ENCODE measurements around the gene CGREF1. TPM values are rescaled to one million over a fixed set of nuclear protein-coding genes. Genes with fewer than 3 reads are reported as not detected.

CGREF1 gene
- total RNA-seq, 5 donors from 2014 or later (not counting 1 experiment from before 2014, with no cell fraction given) = 0.21 to 1.1 (median 0.34) TPM; not detected in 1

DNA sequence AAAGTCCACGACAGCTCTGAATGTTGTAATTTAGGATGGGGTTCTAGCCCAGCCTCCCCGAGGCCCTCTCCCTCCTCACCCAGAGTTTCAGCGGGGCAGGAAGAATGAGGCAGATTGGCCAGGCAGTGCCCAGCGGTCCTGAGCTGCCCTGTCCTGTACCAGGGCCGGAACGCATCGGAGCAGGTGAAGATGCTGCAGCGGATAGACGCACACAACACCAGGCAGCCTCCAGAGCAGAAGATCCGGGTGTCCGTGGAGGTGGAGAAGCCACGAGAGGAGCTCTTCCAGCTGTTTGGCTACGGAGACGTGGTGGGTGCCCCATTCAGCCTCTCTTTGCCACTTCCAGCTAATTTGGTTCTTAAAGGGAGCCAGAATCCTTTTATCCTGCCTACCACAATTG is 21.6 kb downstream of the CGREF1 start:
- no peaks in the 10 kb centered on the region for H3K9me3 Mint-ChIP-seq
- WGBS (ENCODE audit: insufficient coverage) = 93% methylated on average over 11 of the region's 14 CpGs
- H3K9me3 ChIP-seq = no peaks in the 10 kb centered on the region
- H3K27me3 Mint-ChIP-seq = no peaks in the 10 kb centered on the region
- peaks cover 0 to 3% of the 10 kb centered on the region in 2 donors for H3K36me3 ChIP-seq (ENCODE audit: control insufficient read depth in 2 of 2, extremely low read depth in 1 of 2, insufficient read depth in 1 of 2, low read length in 1 of 2)
- H3K4me1 Mint-ChIP-seq = peaks cover 12 to 22% (median 15%) of the 10 kb centered on the region in 3 donors
- no peaks in the 10 kb centered on the region for H3K36me3 Mint-ChIP-seq
- POLR2A ChIA-PET = no interaction called here
- peaks cover 2 to 9% of the 10 kb centered on the region in 2 experiments for H3K4me1 ChIP-seq (ENCODE audit: control insufficient read depth in 1 of 2, extremely low read depth in 1 of 2, insufficient read depth in 2 of 2, low read length in 2 of 2)
- CTCF ChIA-PET = interaction anchor here (0.6 to 1.3 kb wide), 6 partner anchors 8 to 1304 kb away, joined by 3 to 8 read pairs (median 4); partner anchors contain the start of gene KHK (in 1 of the 2)
- H3K4me3 Mint-ChIP-seq = no peak overlapping the region
- no peak for ATAC-seq (replicated peaks in 1 of 4)
- no peak overlapping the region for H3K27ac Mint-ChIP-seq
- DNase-seq = no peak
- H3K27ac ChIP-seq (ENCODE audit: low read length) = no peak overlapping the region
- no peak overlapping the region for H3K4me3 ChIP-seq (ENCODE audit: control insufficient read depth in 1 of 2, extremely low read depth in 1 of 2, low read length in 1 of 2)
- peaks cover 0 to 10% of the 10 kb centered on the region in 2 experiments for H3K27me3 ChIP-seq (replicated peaks in 1 of 2; ENCODE audit: control insufficient read depth in 2 of 2, extremely low read depth in 1 of 2, insufficient read depth in 2 of 2, low read length in 1 of 2)

GRCh38 chr2:27096748-27097297 is 22.1 kb downstream of the CGREF1 start:
- ATAC-seq (replicated peaks in 1 of 4) (no peak), DNase-seq (no peak)
- 100% methylated on average over 2 of the region's 3 CpGs for WGBS (ENCODE audit: insufficient coverage)
- Histone ChIP-seq H3K4me1 (ENCODE audit: control insufficient read depth in 1 of 2, extremely low read depth in 1 of 2, insufficient read depth in 2 of 2, low read length in 2 of 2) (peaks cover 2 to 9% of the 10 kb centered on the region in 2 experiments), H3K27ac (ENCODE audit: low read length) (no peak overlapping the region), H3K4me3 (ENCODE audit: control insufficient read depth in 1 of 2, extremely low read depth in 1 of 2, low read length in 1 of 2) (no peak overlapping the region), H3K36me3 (ENCODE audit: control insufficient read depth in 2 of 2, extremely low read depth in 1 of 2, insufficient read depth in 1 of 2, low read length in 1 of 2) (peaks cover 0 to 3% of the 10 kb centered on the region in 2 donors), H3K27me3 (replicated peaks in 1 of 2; ENCODE audit: control insufficient read depth in 2 of 2, extremely low read depth in 1 of 2, insufficient read depth in 2 of 2, low read length in 1 of 2) (peaks cover 0 to 6% of the 10 kb centered on the region in 2 experiments), H3K9me3 (no peaks in the 10 kb centered on the region)
- H3K36me3 Mint-ChIP-seq = peaks cover under 1% of the 10 kb centered on the region
- H3K27me3 Mint-ChIP-seq = no peaks in the 10 kb centered on the region
- no peaks in the 10 kb centered on the region for H3K9me3 Mint-ChIP-seq
- ChIA-PET CTCF (interaction anchor here (0.5 to 1.5 kb wide), 9 partner anchors 9 to 1304 kb away, joined by 3 to 8 read pairs (median 4); partner anchors contain the start of gene KHK (in 1 of the 2)), POLR2A (no interaction called here)
- H3K27ac Mint-ChIP-seq = no peak overlapping the region
- H3K4me3 Mint-ChIP-seq = peak overlapping the region in 1 of 3 donors; percentile 59
- peaks cover 12 to 23% (median 15%) of the 10 kb centered on the region in 3 donors for H3K4me1 Mint-ChIP-seq

- Histone ChIP-seq H3K27ac (ENCODE audit: low read length) (no peak overlapping the region), H3K9me3 (no peaks in the 10 kb centered on the region), H3K4me3 (ENCODE audit: control insufficient read depth in 1 of 2, extremely low read depth in 1 of 2, low read length in 1 of 2) (peak overlapping the region; percentile 23 to 46), H3K27me3 (replicated peaks in 1 of 2; ENCODE audit: control insufficient read depth in 2 of 2, extremely low read depth in 1 of 2, insufficient read depth in 2 of 2, low read length in 1 of 2) (peaks cover 0 to 6% of the 10 kb centered on the region in 2 experiments), H3K4me1 (ENCODE audit: control insufficient read depth in 1 of 2, extremely low read depth in 1 of 2, insufficient read depth in 2 of 2, low read length in 2 of 2) (peaks cover 2 to 9% of the 10 kb centered on the region in 2 experiments), H3K36me3 (ENCODE audit: control insufficient read depth in 2 of 2, extremely low read depth in 1 of 2, insufficient read depth in 1 of 2, low read length in 1 of 2) (peaks cover 0 to 3% of the 10 kb centered on the region in 2 donors)
- H3K9me3 Mint-ChIP-seq = no peaks in the 10 kb centered on the region
- ATAC-seq (replicated peaks in 1 of 4) (peak; percentile 78 to 97 (median 81)), DNase-seq (peak in 15 of 35 experiments; percentile 11 to 65 (median 29))
- 37% methylated on average over 12 of the region's 18 CpGs for WGBS (ENCODE audit: insufficient coverage)
- peak overlapping the region; percentile 47 to 59 (median 59) for H3K4me3 Mint-ChIP-seq
- peaks cover 3% of the 10 kb centered on the region for H3K36me3 Mint-ChIP-seq
- CTCF ChIA-PET = interaction anchor here in 1 of 2 donors (0.5 to 1.5 kb wide), 5 partner anchors 9 to 588 kb away, joined by 3 to 7 read pairs (median 4); partner anchors contain the start of gene KHK
- peak overlapping the region in 1 of 2 donors; percentile 16 for H3K27ac Mint-ChIP-seq
- POLR2A ChIA-PET = interaction anchor here in 1 of 2 donors (0.6 kb wide), 1 partner anchor 183 kb away, joined by 4 read pairs; no protein-coding TSS in a partner anchor
- H3K27me3 Mint-ChIP-seq = no peaks in the 10 kb centered on the region
- peaks cover 12 to 29% (median 15%) of the 10 kb centered on the region in 3 donors for H3K4me1 Mint-ChIP-seq
Measured at GRCh38 chr2:27095745-27096651, 22.9 kb downstream of the CGREF1 start.

- ChIA-PET CTCF (interaction anchor here in 1 of 2 donors (0.6 kb wide), 1 partner anchor 12 kb away, joined by 6 read pairs; no protein-coding TSS in a partner anchor), POLR2A (no interaction called here)
- Mint-ChIP-seq H3K36me3 (peaks cover 3% of the 10 kb centered on the region), H3K4me3 (peak overlapping the region in 1 of 3 donors; percentile 59), H3K4me1 (peaks cover 12 to 29% (median 15%) of the 10 kb centered on the region in 3 donors), H3K27me3 (no peaks in the 10 kb centered on the region), H3K9me3 (no peaks in the 10 kb centered on the region), H3K27ac (no peak overlapping the region)
- Histone ChIP-seq H3K4me1 (ENCODE audit: control insufficient read depth in 1 of 2, extremely low read depth in 1 of 2, insufficient read depth in 2 of 2, low read length in 2 of 2) (peaks cover 2 to 9% of the 10 kb centered on the region in 2 experiments), H3K4me3 (ENCODE audit: control insufficient read depth in 1 of 2, extremely low read depth in 1 of 2, low read length in 1 of 2) (no peak overlapping the region), H3K27ac (ENCODE audit: low read length) (no peak overlapping the region), H3K36me3 (ENCODE audit: control insufficient read depth in 2 of 2, extremely low read depth in 1 of 2, insufficient read depth in 1 of 2, low read length in 1 of 2) (peaks cover 0 to 3% of the 10 kb centered on the region in 2 donors), H3K27me3 (replicated peaks in 1 of 2; ENCODE audit: control insufficient read depth in 2 of 2, extremely low read depth in 1 of 2, insufficient read depth in 2 of 2, low read length in 1 of 2) (peaks cover 0 to 6% of the 10 kb centered on the region in 2 experiments), H3K9me3 (no peaks in the 10 kb centered on the region)
- 93% methylated on average over 2 of the region's 2 CpGs for WGBS (ENCODE audit: insufficient coverage)
- no peak for ATAC-seq (replicated peaks in 1 of 4)
- DNase-seq = no peak
Measured at GRCh38 chr2:27095427-27095744, 23.5 kb downstream of the CGREF1 start.

- WGBS (ENCODE audit: insufficient coverage) = 92% methylated on average over 21 of the region's 24 CpGs
- ATAC-seq (replicated peaks in 1 of 4) (no peak), DNase-seq (no peak)
- CTCF ChIA-PET = no interaction called here
- POLR2A ChIA-PET = interaction anchor here in 1 of 2 donors (1.1 kb wide), 1 partner anchor 243 kb away, joined by 3 read pairs; no protein-coding TSS in a partner anchor
- no peaks in the 10 kb centered on the region for H3K36me3 ChIP-seq (ENCODE audit: control insufficient read depth in 2 of 2, extremely low read depth in 1 of 2, insufficient read depth in 1 of 2, low read length in 1 of 2)
- H3K4me1 Mint-ChIP-seq = peaks cover 12 to 29% (median 15%) of the 10 kb centered on the region in 3 donors
- H3K4me1 ChIP-seq (ENCODE audit: control insufficient read depth in 1 of 2, extremely low read depth in 1 of 2, insufficient read depth in 2 of 2, low read length in 2 of 2) = peaks cover 2 to 9% of the 10 kb centered on the region in 2 experiments
- no peak overlapping the region for H3K27ac ChIP-seq (ENCODE audit: low read length)
- no peak overlapping the region for H3K4me3 Mint-ChIP-seq
- no peaks in the 10 kb centered on the region for H3K27me3 Mint-ChIP-seq
- no peaks in the 10 kb centered on the region for H3K9me3 ChIP-seq
- H3K27me3 ChIP-seq (replicated peaks in 1 of 2; ENCODE audit: control insufficient read depth in 2 of 2, extremely low read depth in 1 of 2, insufficient read depth in 2 of 2, low read length in 1 of 2) = peaks cover 0 to 6% of the 10 kb centered on the region in 2 experiments
- no peak overlapping the region for H3K27ac Mint-ChIP-seq
- peaks cover 3% of the 10 kb centered on the region for H3K36me3 Mint-ChIP-seq
- no peak overlapping the region for H3K4me3 ChIP-seq (ENCODE audit: control insufficient read depth in 1 of 2, extremely low read depth in 1 of 2, low read length in 1 of 2)
- H3K9me3 Mint-ChIP-seq = no peaks in the 10 kb centered on the region
Measured at GRCh38 chr2:27094353-27094984, 24.5 kb downstream of the CGREF1 start.

All from T-cell (primary cell).